GM12878 (cell line): ENCODE measurements around the gene TRAF2. TPM values are rescaled to one million over a fixed set of nuclear protein-coding genes. Genes with fewer than 3 reads are reported as not detected.

Experiments
- ATAC-seq: fragments of 200-7000 bp; cut with Tn5 transposase; 3 replicates; pipeline ENCODE4 v1.9.1; 2020; ENCODE audit warnings: mild to moderate bottlenecking, moderate library complexity
- BruUV-seq: library from RNA; stranded (reverse); fragments of 400-500 nt; replicated peaks from 2 replicates; lab custom pipeline; 2021; lab: Mats Ljungman, UMichigan
- CTCF ChIA-PET: fragments of 300-600 bp; sonication (Branson Sonifier 250); formaldehyde crosslinking; extraction: SDS; loops from one replicate; lab custom pipeline; 2021; ENCODE audit warnings: inconsistent platforms; lab: Yijun Ruan, JAX
- POLR2A ChIA-PET: fragments of 350-600 bp; formaldehyde crosslinking; extraction: SDS; loops from one replicate; lab custom pipeline; 2021; ENCODE audit warnings: inconsistent platforms; lab: Charles Lee
- RAD21 ChIA-PET: fragments of 300-600 bp; sonication (Branson Sonifier 250); formaldehyde crosslinking; loops from one replicate; lab custom pipeline; 2023; ENCODE audit warnings: antibody characterized with exemption; ENCODE audit not compliant: unreplicated experiment; lab: Charles Lee
- SMC1A ChIA-PET: fragments of 300-600 bp; sonication (Branson Sonifier 250); formaldehyde crosslinking; loops from one replicate; lab custom pipeline; 2023; ENCODE audit not compliant: unreplicated experiment, uncharacterized antibody; lab: Charles Lee
- DNase-seq: peaks from one replicate; pipeline ENCODE4 v3.0.0-alpha.2; 2011; ENCODE audit warnings: low read depth, low spot score
- FAIRE-seq: peaks from 3 replicates; lab custom pipeline; 2011; peaks lifted over from hg19 to GRCh38; lab: Jason Lieb, UNC
- H2AFZ ChIP-seq: 2 replicates; pipeline ENCODE4 v1.6.0; 2011; ENCODE audit warnings: low read depth, low read length, control low read depth; ENCODE audit not compliant: control insufficient read depth
- H3K27ac ChIP-seq: 2 replicates; pipeline ENCODE4 v1.5.1; 2011; ENCODE audit warnings: control low read depth; ENCODE audit not compliant: control insufficient read depth, insufficient read depth
- H3K27me3 ChIP-seq, 2 experiments: replicated peaks in 1 of 2; 2 replicates each; pipeline versions ENCODE4 v1.6.0 to v1.6.1; 2011; ENCODE audit warnings: low read length in 1 of 2; ENCODE audit not compliant: control insufficient read depth in 2 of 2, insufficient read depth in 2 of 2
- H3K36me3 ChIP-seq, 2 experiments: 2 replicates each; pipeline ENCODE4 v1.5.1; 2011; ENCODE audit warnings: low read length in 1 of 2; ENCODE audit not compliant: control insufficient read depth in 2 of 2, insufficient read depth in 2 of 2
- H3K4me1 ChIP-seq: 2 replicates; pipeline ENCODE4 v1.6.1; 2011; ENCODE audit warnings: mild to moderate bottlenecking, low read length, moderate library complexity, mixed read lengths; ENCODE audit not compliant: control insufficient read depth, insufficient read depth
- H3K4me2 ChIP-seq: 2 replicates; pipeline ENCODE4 v1.6.0; 2011; ENCODE audit warnings: control low read depth; ENCODE audit not compliant: control insufficient read depth, insufficient read depth
- H3K4me3 ChIP-seq: fragments of 200-600 bp; sonication (generic); 2 replicates; pipeline ENCODE4 v1.5.1; 2016
- H3K79me2 ChIP-seq: 2 replicates; pipeline ENCODE4 v1.6.0; 2011; ENCODE audit warnings: low read length; ENCODE audit not compliant: control insufficient read depth, insufficient read depth
- H3K9ac ChIP-seq: 2 replicates; pipeline ENCODE4 v1.8.0; 2011; ENCODE audit warnings: low read length, control low read depth, mixed read lengths; ENCODE audit not compliant: control insufficient read depth, insufficient read depth
- H3K9me3 ChIP-seq: replicated peaks from 3 replicates; pipeline ENCODE4 v1.5.1; 2011; ENCODE audit warnings: mild to moderate bottlenecking, low read length; ENCODE audit not compliant: control insufficient read depth, insufficient read depth
- H4K20me1 ChIP-seq: 2 replicates; pipeline ENCODE4 v1.6.0; 2011; ENCODE audit not compliant: control insufficient read depth, insufficient read depth
- ATF3 ChIP-seq: IDR thresholded peaks from 2 replicates; pipeline ENCODE4 v1.6.1; 2011; ENCODE audit warnings: low read depth, mild to moderate bottlenecking, low read length, moderate library complexity, borderline replicate concordance; ENCODE audit errors: extremely low read depth
- CHD1 ChIP-seq: IDR thresholded peaks from 2 replicates; pipeline ENCODE4 v1.6.1; 2012; ENCODE audit warnings: low read depth, low read length, improper control_type of control experiment
- CHD2 ChIP-seq: IDR thresholded peaks from 2 replicates; pipeline ENCODE4 v1.6.1; 2011; ENCODE audit warnings: low read depth, low read length, improper control_type of control experiment, borderline replicate concordance
- GABPA ChIP-seq: IDR thresholded peaks from 2 replicates; pipeline ENCODE4 v1.6.1; 2014; ENCODE audit warnings: antibody characterized with exemption, low read depth, mild to moderate bottlenecking, inconsistent platforms
- HDAC2 ChIP-seq: fragments of 200-600 bp; sonication (generic); IDR thresholded peaks from 2 replicates; pipeline ENCODE4 v1.6.1; 2017
- IRF3 ChIP-seq: fragments of 450-650 bp; IDR thresholded peaks from 2 replicates; pipeline ENCODE4 v1.6.1; 2014; ENCODE audit warnings: mild to moderate bottlenecking
- KLF5 ChIP-seq: fragments of 450-650 bp; IDR thresholded peaks from 2 replicates; pipeline ENCODE4 v1.6.1; 2014; ENCODE audit warnings: mild to moderate bottlenecking; ENCODE audit not compliant: partially characterized antibody
- MLLT1 ChIP-seq: fragments of 450-650 bp; IDR thresholded peaks from 2 replicates; pipeline ENCODE4 v1.6.1; 2016; ENCODE audit warnings: mild to moderate bottlenecking
- RELB ChIP-seq: fragments of 450-650 bp; IDR thresholded peaks from 2 replicates; pipeline ENCODE4 v1.6.1; 2017; ENCODE audit warnings: low read depth, mild to moderate bottlenecking, moderate library complexity
- USF1 ChIP-seq: IDR thresholded peaks from 2 replicates; pipeline ENCODE4 v1.6.1; 2011; ENCODE audit warnings: borderline replicate concordance, low read depth, mild to moderate bottlenecking, moderate library complexity, mixed read lengths, low read length; ENCODE audit not compliant: insufficient read depth; ENCODE audit errors: extremely low read length
- WRNIP1 ChIP-seq: IDR thresholded peaks from 2 replicates; pipeline ENCODE4 v1.6.1; 2011; ENCODE audit warnings: low read depth, low read length, improper control_type of control experiment, borderline replicate concordance
- WGBS: methylation state at CpG from one replicate; pipeline ENCODE4 v1.1.6; 2016; ENCODE audit warnings: low lambda C conversion rate; ENCODE audit not compliant: insufficient replicate concordance, insufficient coverage; ENCODE audit errors: missing lambda C conversion rate; 5-methylcytosine and 5-hydroxymethylcytosine counted together
- in situ Hi-C: fragments of 300-500 bp; cut with MboI; formaldehyde crosslinking; loops from 9 replicates; pipeline ENCODE4 v1.14.3; 2018; ENCODE audit warnings: mixed read lengths
- intact Hi-C: fragments of 100-400 bp; cut with micrococcal nuclease; formaldehyde crosslinking; loops from one replicate; pipeline ENCODE4 v1.14.2; 2022; ENCODE audit not compliant: unreplicated experiment
- polyA plus RNA-seq, 11 experiments: library from polyadenylated mRNA; depleted of rRNA in 4 of 11; unstranded in 6 of 11; stranded (reverse) in 5 of 11; fragments of >200 nt; fragmentation: Nextera tagmentation in 4 of 11; fragmentation: Illumina TruSeq in 1 of 11; extraction: Ambion mirVana in 4 of 11; extraction: Trizol in 1 of 11; gene quantifications; 1 replicate in 1 of 11; 2 replicates in 10 of 11; pipeline versions ENCODE4 v1.2.1 to v1.2.3, GENCODE V29; 2011 to 2016; ENCODE audit warnings: inconsistent platforms in 2 of 11, missing spikeins in 2 of 11, low read depth in 1 of 11
- total RNA-seq, 4 experiments: library from RNA; depleted of rRNA in 3 of 4; stranded (reverse); fragments of >200 nt in 3 of 4; fragmentation: Illumina TruSeq in 1 of 4; extraction: Trizol in 1 of 4; gene quantifications; 2 replicates each; pipeline versions ENCODE4 v1.2.1 to v1.2.3, GENCODE V29; 2013 to 2021

TRAF2 gene
- total and polyA plus RNA-seq, 10 of the 15 experiments (the other 5 are each of a cell fraction or from before 2014, with no cell fraction given) = 0.34 to 39.5 (median 18.7) TPM

- POLR2A ChIA-PET = no interaction called here
- in situ Hi-C loops (no loop called here), intact Hi-C loops (no loop called here)
- Histone ChIP-seq H2AFZ (no peak overlapping the region), H3K4me3 (no peak overlapping the region), H3K79me2 (no peaks in the 10 kb centered on the region), H3K36me3 (peaks cover 0 to 6% of the 10 kb centered on the region in 2 experiments; a peak in 2 of 4 replicates), H3K4me2 (no peak overlapping the region), H3K9me3 (no peaks in the 10 kb centered on the region), H3K9ac (no peak overlapping the region), H3K27me3 (no peaks in the 10 kb centered on the region), H3K27ac (no peak overlapping the region), H3K4me1 (no peaks in the 10 kb centered on the region), H4K20me1 (no peaks in the 10 kb centered on the region)
- ATAC-seq (no peak), DNase-seq (no peak), FAIRE-seq (no peak)
- BruUV-seq = no TSS peak
- TF ChIP-seq CHD1 = no peak
- TF ChIP-seq GABPA = no peak
- TF ChIP-seq ATF3 = no peak
- TF ChIP-seq CHD2 = no peak
- TF ChIP-seq KLF5 = no peak
- no peak for TF ChIP-seq RELB
- TF ChIP-seq HDAC2 = no peak
- no peak for TF ChIP-seq WRNIP1
- no peak for TF ChIP-seq USF1
- TF ChIP-seq MLLT1 = no peak
- TF ChIP-seq IRF3 = no peak
- CTCF ChIA-PET = no interaction called here
- SMC1A ChIA-PET = no interaction called here
- 83% methylated on average over 19 of the region's 19 CpGs for WGBS
- RAD21 ChIA-PET = interaction anchor here (0.6 kb wide), 1 partner anchor 22 kb away, joined by 3 read pairs; no protein-coding TSS in a partner anchor
These were observed 29.1 kb upstream of the TRAF2 start for GRCh38 chr9:136857166-136857565.
